SK-MEL-5 (cell line): Measurements from ENCODE around the gene SP8. TPM values are rescaled to one million over a fixed set of nuclear protein-coding genes. Genes with fewer than 3 reads are reported as not detected.
A peak's percentile ranks its signal among the peaks of the same experiment; 100 is the strongest.
"Not testable (repeated sequence)": the region's sequence is repeated elsewhere in the genome, so short reads cannot be mapped to it uniquely, and the experiment has no call there.

Experiments used
- DNase-seq: peaks from one replicate; pipeline ENCODE4 v3.0.0-alpha.2; 2016; ENCODE audit warnings: low read depth, low spot score
- in situ Hi-C: cut with HindIII; loops from 2 replicates; pipeline ENCODE4 v1.10.0; 2016; ENCODE audit warnings: low sequenced_read_pairs, high pct_unique_total_duplicates, low pct_unique_long_range_greater_than_20kb
- polyA plus RNA-seq, 2 experiments: library from polyadenylated mRNA; depleted of rRNA; stranded (reverse); fragments of >200 nt; gene quantifications; 2 replicates each; pipeline ENCODE4 v1.2.3, GENCODE V29; 2015
- total RNA-seq: library from RNA; depleted of rRNA; stranded (reverse); fragments of >200 nt; shearing (Covaris generic); gene quantifications from 2 replicates; pipeline ENCODE4 v1.2.3, GENCODE V29; 2014; rRNA removed

Gene SP8
- total RNA-seq: 1.5 and 1.6 TPM in 2 replicates
- polyA plus RNA-seq (2015; cell fraction: cytosol; rRNA removed): 4.3 and 7.2 TPM in 2 replicates
- polyA plus RNA-seq (2015; cell fraction: nucleus; rRNA removed): 1.4 and 4.8 TPM in 2 replicates

DNA sequence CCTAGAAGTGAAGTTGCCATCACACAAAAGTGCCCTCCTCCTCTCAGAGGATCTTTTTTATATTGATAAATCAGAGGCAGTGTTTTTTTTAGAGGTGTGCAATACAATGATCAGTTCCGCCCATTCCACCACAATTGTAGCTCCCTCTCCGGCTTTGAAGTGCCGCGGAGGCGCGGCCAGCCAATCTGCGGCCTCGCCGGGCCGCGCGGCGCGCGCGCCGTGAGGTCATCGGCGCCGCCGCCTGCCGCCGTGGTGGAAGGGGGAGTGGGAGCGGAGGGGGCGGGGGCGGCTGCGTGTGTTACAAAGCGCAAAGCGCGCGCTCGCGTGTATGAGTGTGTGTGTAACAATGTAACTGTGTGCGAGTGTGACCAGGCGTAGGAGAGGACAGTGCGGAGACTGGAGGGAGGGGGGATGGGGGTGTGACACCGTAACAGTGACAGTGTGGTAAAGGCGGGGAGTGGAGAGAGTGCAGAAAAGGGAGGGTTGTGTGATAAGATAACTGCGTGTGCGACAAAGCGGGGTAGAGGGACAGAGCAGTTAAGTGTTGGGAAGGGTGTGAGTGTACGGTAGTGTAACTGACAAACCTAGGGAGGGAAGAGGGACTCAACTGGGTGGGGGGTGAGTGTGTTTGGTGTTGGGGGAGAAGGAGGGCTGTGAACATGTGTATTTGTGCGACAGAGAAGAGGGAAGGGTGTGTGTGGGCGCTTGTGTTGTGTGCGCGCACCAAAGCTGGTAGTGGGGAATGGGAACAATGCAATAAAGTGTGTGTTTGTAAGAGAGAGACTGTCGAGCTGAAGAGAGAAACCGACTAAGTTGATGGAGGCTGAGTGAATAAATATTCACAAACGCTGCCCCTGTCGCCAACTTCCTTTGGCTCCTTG lies at the start of gene SP8:
SP8 (minus strand) TSS at position 108 of the 881 bp plus-strand sequence; CDS start at position 20, 88 bp downstream.
- DNase-seq: peak; percentile 83
- in situ Hi-C loops: no loop called here

DNA sequence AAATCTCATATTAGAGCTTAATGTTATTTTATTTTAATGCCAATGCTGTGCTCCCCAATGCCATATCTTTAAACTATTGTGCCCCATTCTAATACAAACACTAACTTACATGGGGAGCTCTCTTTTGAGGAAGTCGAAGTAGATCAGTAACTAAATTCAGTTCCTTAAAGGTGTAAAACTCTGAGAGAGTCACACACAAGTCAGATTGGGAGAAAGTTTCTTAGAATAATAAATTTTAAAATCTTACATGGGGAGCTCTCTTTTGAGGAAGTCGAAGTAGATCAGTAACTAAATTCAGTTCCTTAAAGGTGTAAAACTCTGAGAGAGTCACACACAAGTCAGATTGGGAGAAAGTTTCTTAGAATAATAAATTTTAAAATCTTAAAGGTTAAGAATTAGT lies 49.7 kb upstream of the SP8 start:
- in situ Hi-C loops, DNase-seq: not testable (repeated sequence)

DNA sequence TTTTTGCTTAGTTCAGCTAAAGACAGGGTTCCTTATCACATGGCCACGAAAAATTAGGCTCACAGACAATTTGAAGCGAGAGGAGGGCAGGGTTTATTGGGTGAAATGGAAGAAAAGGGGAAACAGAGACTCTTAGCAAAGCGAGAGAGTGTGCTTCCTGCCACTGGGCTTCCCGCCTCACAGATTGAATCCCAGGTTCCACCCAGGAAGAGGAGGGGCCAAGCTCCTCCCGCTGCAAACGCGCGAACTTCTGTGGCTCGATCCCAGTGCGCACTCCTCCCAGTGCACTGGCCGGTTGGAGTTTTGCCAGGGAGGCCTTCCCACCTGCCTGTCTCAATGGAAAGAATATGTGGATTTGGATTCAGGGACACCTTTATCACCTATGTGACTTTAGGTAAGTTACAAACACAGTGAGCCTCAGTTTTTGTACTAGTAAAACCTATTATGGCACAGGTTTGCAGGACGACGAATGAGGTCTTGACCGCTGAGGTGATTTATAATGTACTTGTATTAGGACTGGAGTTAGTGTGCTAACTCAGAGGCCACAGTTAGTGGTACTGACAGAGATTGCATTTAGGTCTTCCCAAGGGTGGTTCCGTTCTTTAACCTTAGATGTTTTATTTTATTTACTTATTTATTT lies 48.5 kb upstream of the SP8 start:
- in situ Hi-C loops: no loop called here
- DNase-seq: no peak

DNA sequence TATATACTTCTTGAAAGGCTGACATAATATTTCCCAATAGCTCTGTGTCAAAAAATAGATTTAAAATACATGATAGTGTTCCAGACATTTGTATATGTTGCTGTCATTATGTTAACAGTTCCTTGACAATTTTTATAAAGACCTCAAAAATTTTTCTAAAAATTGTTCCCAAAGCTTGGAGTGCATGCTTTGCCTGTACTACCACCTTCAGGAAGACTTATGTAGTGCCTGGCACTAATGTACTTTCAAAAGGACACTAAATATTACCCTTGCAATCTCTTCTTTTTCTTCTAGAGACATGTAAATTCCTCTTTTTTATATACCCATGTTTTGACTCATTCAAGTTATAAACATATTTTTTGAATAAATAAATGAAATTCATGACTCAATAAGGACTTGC lies 48.0 kb upstream of the SP8 start:
- in situ Hi-C loops: no loop called here
- DNase-seq: peak; percentile 51

GRCh38 chr7:20831956-20832355 lies 45.3 kb upstream of the SP8 start:
- in situ Hi-C loops: no loop called here
- DNase-seq: no peak

DNA sequence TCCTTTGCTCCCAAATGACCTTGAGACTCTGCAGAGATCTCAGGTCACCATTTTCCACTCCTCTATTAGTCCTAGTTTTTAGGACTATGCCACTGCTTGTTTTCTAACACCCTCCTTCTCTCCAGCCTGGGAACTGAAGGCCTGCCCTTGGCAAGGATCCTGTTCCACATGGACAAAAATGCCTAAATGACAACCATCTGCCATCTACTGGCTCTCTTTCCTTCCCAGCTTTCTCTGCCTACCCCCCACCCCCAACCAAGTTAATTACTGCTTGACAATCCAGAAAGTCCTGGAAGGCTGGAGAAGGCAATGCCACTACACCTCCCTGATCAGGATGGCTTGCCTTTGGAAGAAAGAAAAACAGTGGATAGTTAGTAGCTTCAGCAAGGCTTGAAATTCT lies 44.8 kb upstream of the SP8 start:
- in situ Hi-C loops: no loop called here
- DNase-seq: peak; percentile 30

GRCh38 chr7:20828947-20829346 lies 42.3 kb upstream of the SP8 start:
- no peak for DNase-seq
- in situ Hi-C loops: no loop called here

GRCh38 chr7:20827172-20827571 lies 40.5 kb upstream of the SP8 start:
- DNase-seq: no peak
- in situ Hi-C loops: no loop called here

- DNase-seq: no peak
- in situ Hi-C loops: no loop called here
Measured at GRCh38 chr7:20826243-20826642, 39.6 kb upstream of the SP8 start.

- in situ Hi-C loops: no loop called here
- DNase-seq: no peak
Measured at GRCh38 chr7:20825555-20825954, 38.9 kb upstream of the SP8 start.

DNA sequence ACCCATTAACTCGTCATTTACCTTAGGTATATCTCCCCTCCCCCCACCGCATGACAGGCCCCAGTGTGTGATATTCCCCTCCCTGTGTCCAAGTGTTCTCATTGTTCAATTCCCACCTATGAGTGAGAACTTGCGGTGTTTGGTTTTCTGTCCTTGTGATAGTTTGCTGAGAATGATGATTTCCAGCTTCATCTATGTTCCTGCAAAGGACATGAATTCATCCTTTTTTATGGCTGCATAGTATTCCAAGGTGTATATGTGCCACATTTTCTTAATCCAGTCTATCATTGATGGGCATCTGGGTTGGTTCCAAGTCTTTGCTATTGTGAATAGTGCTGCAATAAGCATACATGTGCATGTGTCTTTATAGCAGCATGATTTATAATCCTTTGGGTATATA lies 34.7 kb upstream of the SP8 start:
- DNase-seq, in situ Hi-C loops: not testable (repeated sequence)

- in situ Hi-C loops: no loop called here
Measured at GRCh38 chr7:20816372-20816959, 29.8 kb upstream of the SP8 start.

DNA sequence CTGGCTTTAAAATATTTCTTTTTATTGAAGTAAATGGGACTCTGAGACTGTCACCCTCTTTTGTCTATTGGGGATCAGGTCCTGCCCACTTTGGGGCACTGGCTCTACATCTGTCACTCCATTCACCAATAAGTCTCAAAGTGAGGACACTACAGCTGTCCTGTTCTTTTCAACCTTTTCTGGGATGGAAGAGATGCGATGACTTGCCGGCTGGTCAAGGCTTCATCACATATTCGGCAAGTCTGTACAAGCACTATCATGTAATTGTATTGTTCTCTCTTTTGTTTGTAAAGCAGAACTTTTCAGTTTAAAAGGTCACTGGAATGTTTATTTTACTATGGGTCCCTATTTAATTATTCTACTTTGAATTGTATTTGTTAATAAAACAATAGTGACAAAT lies 17.7 kb upstream of the SP8 start:
- no peak for DNase-seq
- in situ Hi-C loops: no loop called here

More at GRCh38 chr7:20816372-20816959, 29.8 kb upstream of the SP8 start:
- peak; percentile 65 for DNase-seq

DNA sequence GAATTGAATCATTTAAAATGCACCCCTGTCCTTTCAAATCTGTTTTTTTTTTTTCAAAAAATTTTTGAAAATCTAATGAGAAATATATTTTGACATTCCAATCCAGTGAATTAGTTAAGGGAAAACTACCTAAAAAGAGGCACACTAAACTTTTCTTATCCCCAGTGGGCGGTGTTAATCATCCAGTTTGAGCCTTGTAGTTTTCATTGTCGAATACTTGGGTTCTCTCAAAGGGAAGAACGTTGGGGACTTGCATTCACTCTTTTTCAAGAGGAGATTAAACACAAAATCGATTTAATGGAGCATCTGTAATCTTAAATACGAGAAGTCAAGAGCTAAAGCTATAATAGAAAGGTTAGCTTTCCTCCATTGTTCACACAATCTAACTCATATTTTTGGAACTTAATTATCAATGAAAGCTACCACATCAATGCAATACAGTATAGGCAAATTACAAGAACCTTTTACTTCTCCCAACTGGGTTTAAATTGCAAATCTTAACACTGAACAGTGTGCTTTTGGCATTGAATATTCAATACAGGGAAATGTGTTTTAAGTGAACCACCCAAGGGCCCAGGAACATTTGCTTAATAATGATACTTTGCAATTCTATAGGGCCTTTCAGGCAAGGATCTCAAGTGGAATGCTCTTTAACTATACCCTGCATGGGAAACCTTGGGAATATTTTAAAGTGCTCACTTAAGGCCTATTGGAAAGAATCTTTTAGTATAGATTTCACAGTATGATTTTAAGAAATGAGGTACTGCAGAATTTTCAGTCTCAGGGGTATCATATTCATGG lies 13.1 kb upstream of the SP8 start:
- DNase-seq: no peak
- in situ Hi-C loops: no loop called here

GRCh38 chr7:20798694-20799121 lies 12.0 kb upstream of the SP8 start:
- in situ Hi-C loops: no loop called here
- no peak for DNase-seq

DNA sequence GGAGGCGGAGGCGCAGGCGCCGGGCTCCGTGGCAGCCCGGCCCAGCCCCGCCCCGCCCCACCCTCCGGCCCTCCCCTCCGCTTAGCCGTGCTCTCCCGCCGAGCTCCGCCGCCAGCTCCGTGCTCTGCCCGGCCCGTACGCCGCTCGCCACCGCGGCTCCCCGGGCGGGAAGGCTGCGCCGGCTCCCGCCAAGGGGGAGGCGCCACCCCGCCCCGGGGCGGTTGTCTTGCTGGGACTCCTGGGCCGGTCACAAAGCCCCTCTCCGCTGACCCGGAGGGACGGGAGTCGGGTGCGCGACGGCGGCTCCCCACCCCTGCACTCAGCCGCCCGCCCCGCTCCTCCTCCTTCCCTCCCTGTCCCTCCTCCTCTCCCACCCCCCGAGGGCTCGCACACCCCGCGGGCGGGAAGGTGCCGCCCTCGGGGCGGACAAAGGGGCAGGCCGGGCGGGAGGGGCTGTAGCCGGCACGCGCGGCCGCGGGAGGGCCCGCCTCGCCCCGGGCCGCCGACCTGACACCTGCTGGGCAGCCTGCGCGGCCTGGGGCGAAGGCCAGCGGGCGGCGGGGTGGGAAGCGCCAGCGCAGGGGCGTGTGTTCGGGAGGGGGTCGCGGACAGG lies 11.5 kb upstream of the SP8 start:
- in situ Hi-C loops: no loop called here
- peak; percentile 78 for DNase-seq

DNA sequence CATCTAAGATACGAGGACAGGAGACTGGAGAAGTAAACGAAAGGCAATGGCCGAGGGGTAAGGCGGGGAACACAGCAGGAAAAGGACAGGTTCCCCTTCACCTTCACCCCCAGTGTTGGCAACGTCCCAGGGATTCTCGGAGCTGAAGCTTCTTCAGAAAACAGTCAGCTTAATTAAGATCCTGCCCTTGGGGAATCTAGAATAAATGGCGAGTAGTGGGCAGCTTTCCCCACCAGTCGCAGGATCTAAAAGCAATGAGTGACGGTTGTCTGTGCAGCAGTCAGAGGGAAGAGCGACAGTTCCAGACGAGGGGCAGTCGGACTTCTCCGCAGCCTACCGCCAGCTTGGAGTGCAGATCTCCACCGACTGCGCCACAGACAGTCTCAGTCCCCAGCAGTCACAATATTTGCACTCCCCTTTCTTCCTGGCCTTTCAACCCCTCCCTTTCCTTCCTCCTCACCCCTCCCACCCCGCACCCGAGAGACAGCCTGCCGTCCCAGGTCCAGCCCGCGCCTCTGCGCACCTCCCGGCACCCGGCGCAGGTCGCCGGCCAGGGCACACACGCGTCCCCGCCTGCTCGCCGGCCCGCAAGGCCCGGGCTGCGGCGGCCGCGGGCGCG lies 10.9 kb upstream of the SP8 start:
- in situ Hi-C loops: no loop called here
- peak; percentile 69 for DNase-seq
